GM12878 (cell line): ENCODE data around the gene RER1. TPM values are rescaled to one million over a fixed set of nuclear protein-coding genes. Genes with fewer than 3 reads are reported as not detected.

Source experiments
- ATAC-seq: fragments of 200-7000 bp; cut with Tn5 transposase; 3 replicates; pipeline ENCODE4 v1.9.1; 2020; ENCODE audit warnings: mild to moderate bottlenecking, moderate library complexity
- BruUV-seq: library from RNA; stranded (reverse); fragments of 400-500 nt; replicated peaks from 2 replicates; lab custom pipeline; 2021; lab: Mats Ljungman, UMichigan
- CTCF ChIA-PET: fragments of 300-600 bp; sonication (Branson Sonifier 250); formaldehyde crosslinking; extraction: SDS; loops from one replicate; lab custom pipeline; 2021; ENCODE audit warnings: inconsistent platforms; lab: Yijun Ruan, JAX
- POLR2A ChIA-PET: fragments of 350-600 bp; formaldehyde crosslinking; extraction: SDS; loops from one replicate; lab custom pipeline; 2021; ENCODE audit warnings: inconsistent platforms; lab: Charles Lee
- RAD21 ChIA-PET: fragments of 300-600 bp; sonication (Branson Sonifier 250); formaldehyde crosslinking; loops from one replicate; lab custom pipeline; 2023; ENCODE audit warnings: antibody characterized with exemption; ENCODE audit not compliant: unreplicated experiment; lab: Charles Lee
- SMC1A ChIA-PET: fragments of 300-600 bp; sonication (Branson Sonifier 250); formaldehyde crosslinking; loops from one replicate; lab custom pipeline; 2023; ENCODE audit not compliant: unreplicated experiment, uncharacterized antibody; lab: Charles Lee
- DNase-seq: peaks from one replicate; pipeline ENCODE4 v3.0.0-alpha.2; 2011; ENCODE audit warnings: low read depth, low spot score
- FAIRE-seq: peaks from 3 replicates; lab custom pipeline; 2011; peaks lifted over from hg19 to GRCh38; lab: Jason Lieb, UNC
- H2AFZ ChIP-seq: 2 replicates; pipeline ENCODE4 v1.6.0; 2011; ENCODE audit warnings: low read depth, low read length, control low read depth; ENCODE audit not compliant: control insufficient read depth
- H3K27ac ChIP-seq: 2 replicates; pipeline ENCODE4 v1.5.1; 2011; ENCODE audit warnings: control low read depth; ENCODE audit not compliant: control insufficient read depth, insufficient read depth
- H3K27me3 ChIP-seq, 2 experiments: replicated peaks in 1 of 2; 2 replicates each; pipeline versions ENCODE4 v1.6.0 to v1.6.1; 2011; ENCODE audit warnings: low read length in 1 of 2; ENCODE audit not compliant: control insufficient read depth in 2 of 2, insufficient read depth in 2 of 2
- H3K36me3 ChIP-seq, 2 experiments: 2 replicates each; pipeline ENCODE4 v1.5.1; 2011; ENCODE audit warnings: low read length in 1 of 2; ENCODE audit not compliant: control insufficient read depth in 2 of 2, insufficient read depth in 2 of 2
- H3K4me1 ChIP-seq: 2 replicates; pipeline ENCODE4 v1.6.1; 2011; ENCODE audit warnings: mild to moderate bottlenecking, low read length, moderate library complexity, mixed read lengths; ENCODE audit not compliant: control insufficient read depth, insufficient read depth
- H3K4me2 ChIP-seq: 2 replicates; pipeline ENCODE4 v1.6.0; 2011; ENCODE audit warnings: control low read depth; ENCODE audit not compliant: control insufficient read depth, insufficient read depth
- H3K4me3 ChIP-seq: fragments of 200-600 bp; sonication (generic); 2 replicates; pipeline ENCODE4 v1.5.1; 2016
- H3K79me2 ChIP-seq: 2 replicates; pipeline ENCODE4 v1.6.0; 2011; ENCODE audit warnings: low read length; ENCODE audit not compliant: control insufficient read depth, insufficient read depth
- H3K9ac ChIP-seq: 2 replicates; pipeline ENCODE4 v1.8.0; 2011; ENCODE audit warnings: low read length, control low read depth, mixed read lengths; ENCODE audit not compliant: control insufficient read depth, insufficient read depth
- H3K9me3 ChIP-seq: replicated peaks from 3 replicates; pipeline ENCODE4 v1.5.1; 2011; ENCODE audit warnings: mild to moderate bottlenecking, low read length; ENCODE audit not compliant: control insufficient read depth, insufficient read depth
- H4K20me1 ChIP-seq: 2 replicates; pipeline ENCODE4 v1.6.0; 2011; ENCODE audit not compliant: control insufficient read depth, insufficient read depth
- BHLHE40 ChIP-seq, 2 experiments: fragments of 450-650 bp in 1 of 2; IDR thresholded peaks; 2 replicates each; pipeline ENCODE4 v1.6.1; 2011 to 2017; ENCODE audit warnings: low read depth in 2 of 2, borderline replicate concordance in 1 of 2, improper control_type of control experiment in 1 of 2, low read length in 1 of 2, mild to moderate bottlenecking in 1 of 2
- CHD2 ChIP-seq: IDR thresholded peaks from 2 replicates; pipeline ENCODE4 v1.6.1; 2011; ENCODE audit warnings: low read depth, low read length, improper control_type of control experiment, borderline replicate concordance
- CTCF ChIP-seq, 3 experiments: IDR thresholded peaks in 2 of 3; conservative IDR thresholded peaks in 1 of 3; 2 replicates each; pipeline ENCODE4 v1.5.1; 2011; ENCODE audit warnings: low read depth in 3 of 3, low read length in 3 of 3, mild to moderate bottlenecking in 3 of 3, control low read depth in 2 of 3, moderate library complexity in 2 of 3, inconsistent platforms in 1 of 3, mixed read lengths in 1 of 3; ENCODE audit not compliant: control insufficient read depth in 2 of 3, insufficient read depth in 1 of 3; ENCODE audit errors: extremely low read depth in 1 of 3
- GABPA ChIP-seq: IDR thresholded peaks from 2 replicates; pipeline ENCODE4 v1.6.1; 2014; ENCODE audit warnings: antibody characterized with exemption, low read depth, mild to moderate bottlenecking, inconsistent platforms
- HDGF ChIP-seq: fragments of 450-650 bp; IDR thresholded peaks from 2 replicates; pipeline ENCODE4 v1.6.1; 2016; ENCODE audit warnings: antibody characterized with exemption
- IKZF1 ChIP-seq: fragments of 450-650 bp; conservative IDR thresholded peaks from 2 replicates; pipeline ENCODE4 v1.6.1; 2017; ENCODE audit warnings: antibody characterized with exemption, mild to moderate bottlenecking
- KAT2A ChIP-seq: conservative IDR thresholded peaks from 2 replicates; pipeline ENCODE4 v1.6.1; 2011; ENCODE audit warnings: low read depth, low read length; ENCODE audit not compliant: control insufficient read depth
- LARP7 ChIP-seq: fragments of 450-650 bp; IDR thresholded peaks from 2 replicates; pipeline ENCODE4 v1.6.1; 2017; ENCODE audit warnings: mild to moderate bottlenecking
- MEF2B ChIP-seq: fragments of 450-650 bp; IDR thresholded peaks from 2 replicates; pipeline ENCODE4 v1.6.1; 2018; ENCODE audit warnings: mild to moderate bottlenecking, moderate library complexity; ENCODE audit not compliant: partially characterized antibody, poor library complexity, severe bottlenecking
- MYC ChIP-seq: IDR thresholded peaks from 2 replicates; pipeline ENCODE4 v1.6.1; 2011; ENCODE audit warnings: mild to moderate bottlenecking, low read length, moderate library complexity, inconsistent platforms; ENCODE audit not compliant: insufficient read depth, insufficient replicate concordance, insufficient read length, severe bottlenecking
- RB1 ChIP-seq: fragments of 450-650 bp; formaldehyde crosslinking; IDR thresholded peaks from 2 replicates; pipeline ENCODE4 v1.6.1; 2017; ENCODE audit warnings: mild to moderate bottlenecking, borderline replicate concordance
- SIX5 ChIP-seq: IDR thresholded peaks from 2 replicates; pipeline ENCODE4 v1.6.1; 2011; ENCODE audit warnings: mild to moderate bottlenecking, low read depth, low read length, moderate library complexity; ENCODE audit not compliant: severe bottlenecking
- SMC3 ChIP-seq: IDR thresholded peaks from 2 replicates; pipeline ENCODE4 v1.6.1; 2011; ENCODE audit warnings: low read length, improper control_type of control experiment, borderline replicate concordance
- SPI1 ChIP-seq: IDR thresholded peaks from 2 replicates; pipeline ENCODE4 v1.6.1; 2011; ENCODE audit warnings: low read depth, mild to moderate bottlenecking, low read length, moderate library complexity, borderline replicate concordance; ENCODE audit not compliant: insufficient read depth
- WGBS: methylation state at CpG from one replicate; pipeline ENCODE4 v1.1.6; 2016; ENCODE audit warnings: low lambda C conversion rate; ENCODE audit not compliant: insufficient replicate concordance, insufficient coverage; ENCODE audit errors: missing lambda C conversion rate; 5-methylcytosine and 5-hydroxymethylcytosine counted together
- in situ Hi-C: fragments of 300-500 bp; cut with MboI; formaldehyde crosslinking; loops from 9 replicates; pipeline ENCODE4 v1.14.3; 2018; ENCODE audit warnings: mixed read lengths
- intact Hi-C: fragments of 100-400 bp; cut with micrococcal nuclease; formaldehyde crosslinking; loops from one replicate; pipeline ENCODE4 v1.14.2; 2022; ENCODE audit not compliant: unreplicated experiment
- polyA plus RNA-seq, 11 experiments: library from polyadenylated mRNA; depleted of rRNA in 4 of 11; unstranded in 6 of 11; stranded (reverse) in 5 of 11; fragments of >200 nt; fragmentation: Nextera tagmentation in 4 of 11; fragmentation: Illumina TruSeq in 1 of 11; extraction: Ambion mirVana in 4 of 11; extraction: Trizol in 1 of 11; gene quantifications; 1 replicate in 1 of 11; 2 replicates in 10 of 11; pipeline versions ENCODE4 v1.2.1 to v1.2.3, GENCODE V29; 2011 to 2016; ENCODE audit warnings: inconsistent platforms in 2 of 11, missing spikeins in 2 of 11, low read depth in 1 of 11
- total RNA-seq, 4 experiments: library from RNA; depleted of rRNA in 3 of 4; stranded (reverse); fragments of >200 nt in 3 of 4; fragmentation: Illumina TruSeq in 1 of 4; extraction: Trizol in 1 of 4; gene quantifications; 2 replicates each; pipeline versions ENCODE4 v1.2.1 to v1.2.3, GENCODE V29; 2013 to 2021
- TF ChIP-seq, protein P1 (sequence below): IDR thresholded peaks from 2 replicates; pipeline ENCODE4 v1.6.1; 2012; ENCODE audit warnings: low read depth, low read length, improper control_type of control experiment
- TF ChIP-seq, protein P2 (sequence below): fragments of 450-650 bp; conservative IDR thresholded peaks from 2 replicates; pipeline ENCODE4 v1.6.1; 2017; ENCODE audit warnings: mild to moderate bottlenecking, moderate library complexity

Gene RER1
- total and polyA plus RNA-seq, 10 of the 15 experiments (the other 5 are each of a cell fraction or from before 2014, with no cell fraction given) = 29.2 to 274 (median 136) TPM

DNA sequence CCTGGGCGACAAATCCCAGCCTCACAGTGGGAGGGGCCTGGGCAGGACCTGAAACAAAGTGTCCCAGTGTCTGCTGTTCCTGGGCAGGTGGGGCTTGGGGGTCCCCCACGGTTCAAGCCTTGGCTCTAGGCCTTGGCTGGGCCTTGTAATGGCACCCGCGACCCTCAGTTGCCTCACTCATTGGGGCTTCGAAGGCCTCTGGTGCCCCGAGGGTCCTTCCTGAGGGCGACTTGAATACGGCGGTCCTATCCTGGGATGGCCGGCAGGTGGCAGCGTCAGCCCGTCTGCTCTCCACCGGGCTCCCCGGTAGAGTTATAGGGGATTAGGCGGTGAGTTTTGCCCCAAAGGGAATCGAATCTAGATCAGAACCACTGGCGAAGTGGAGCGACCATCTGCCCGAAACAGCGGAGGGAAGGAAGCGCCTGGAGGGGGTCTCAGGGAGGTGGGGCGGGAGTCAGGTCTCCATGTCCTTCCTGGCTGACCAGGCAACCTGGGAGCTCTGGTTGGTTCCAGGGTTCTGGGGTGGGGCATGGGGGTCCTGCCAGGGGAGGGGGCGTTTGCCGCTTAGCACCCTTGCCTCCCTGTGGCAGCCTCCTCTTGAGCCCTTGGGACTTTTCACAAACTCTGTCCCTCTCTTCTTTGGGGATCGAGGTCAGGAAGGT lies 22.8 kb downstream of the RER1 start:
- Histone ChIP-seq H3K4me1 (peaks cover 27% of the 10 kb centered on the region), H3K9ac (peak overlapping the region; percentile 71; the same call in 1 of the 2 replicates)
- TF ChIP-seq HDGF = peak; percentile 56; the same call in 1 of the 2 replicates
- peak; percentile 91 for TF ChIP-seq SMC3
- TF ChIP-seq LARP7 = 0 out of 2 replicates have a peak, but pooled peaks have one; percentile 27
- TF ChIP-seq, protein P1, sequence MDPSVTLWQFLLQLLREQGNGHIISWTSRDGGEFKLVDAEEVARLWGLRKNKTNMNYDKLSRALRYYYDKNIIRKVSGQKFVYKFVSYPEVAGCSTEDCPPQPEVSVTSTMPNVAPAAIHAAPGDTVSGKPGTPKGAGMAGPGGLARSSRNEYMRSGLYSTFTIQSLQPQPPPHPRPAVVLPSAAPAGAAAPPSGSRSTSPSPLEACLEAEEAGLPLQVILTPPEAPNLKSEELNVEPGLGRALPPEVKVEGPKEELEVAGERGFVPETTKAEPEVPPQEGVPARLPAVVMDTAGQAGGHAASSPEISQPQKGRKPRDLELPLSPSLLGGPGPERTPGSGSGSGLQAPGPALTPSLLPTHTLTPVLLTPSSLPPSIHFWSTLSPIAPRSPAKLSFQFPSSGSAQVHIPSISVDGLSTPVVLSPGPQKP = no peak
- TF ChIP-seq RB1 = 0 out of 2 replicates have a peak, but pooled peaks have one; percentile 62
- peak; percentile 86 to 92 (median 90) for TF ChIP-seq CTCF (IDR thresholded peaks at IDR 0.05 in 2 of 3, conservative IDR thresholded peaks at IDR 0.05 in 1 of 3; ENCODE audit: control insufficient read depth in 2 of 3, extremely low read depth in 1 of 3, insufficient read depth in 1 of 3, low read depth in 3 of 3, low read length in 3 of 3)
- no peak for TF ChIP-seq GABPA
- TF ChIP-seq CHD2 = 0 out of 2 replicates have a peak, but pooled peaks have one; percentile 40
- TF ChIP-seq, protein P2, sequence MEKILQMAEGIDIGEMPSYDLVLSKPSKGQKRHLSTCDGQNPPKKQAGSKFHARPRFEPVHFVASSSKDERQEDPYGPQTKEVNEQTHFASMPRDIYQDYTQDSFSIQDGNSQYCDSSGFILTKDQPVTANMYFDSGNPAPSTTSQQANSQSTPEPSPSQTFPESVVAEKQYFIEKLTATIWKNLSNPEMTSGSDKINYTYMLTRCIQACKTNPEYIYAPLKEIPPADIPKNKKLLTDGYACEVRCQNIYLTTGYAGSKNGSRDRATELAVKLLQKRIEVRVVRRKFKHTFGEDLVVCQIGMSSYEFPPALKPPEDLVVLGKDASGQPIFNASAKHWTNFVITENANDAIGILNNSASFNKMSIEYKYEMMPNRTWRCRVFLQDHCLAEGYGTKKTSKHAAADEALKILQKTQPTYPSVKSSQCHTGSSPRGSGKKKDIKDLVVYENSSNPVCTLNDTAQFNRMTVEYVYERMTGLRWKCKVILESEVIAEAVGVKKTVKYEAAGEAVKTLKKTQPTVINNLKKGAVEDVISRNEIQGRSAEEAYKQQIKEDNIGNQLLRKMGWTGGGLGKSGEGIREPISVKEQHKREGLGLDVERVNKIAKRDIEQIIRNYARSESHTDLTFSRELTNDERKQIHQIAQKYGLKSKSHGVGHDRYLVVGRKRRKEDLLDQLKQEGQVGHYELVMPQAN = no peak
- TF ChIP-seq MYC = no peak
- TF ChIP-seq IKZF1 = peak; percentile 42
- peak; percentile 16 for TF ChIP-seq MEF2B
- TF ChIP-seq SPI1 = no peak
- peak; percentile 4 to 36; a peak in 1 of 4 replicates for TF ChIP-seq BHLHE40 (IDR thresholded peaks at IDR 0.05; ENCODE audit: borderline replicate concordance in 1 of 2, low read depth in 2 of 2, low read length in 1 of 2)
- TF ChIP-seq KAT2A = no peak
- TF ChIP-seq SIX5 = no peak

More for the DNA sequence above, 22.8 kb downstream of the RER1 start:
- H3K4me2 ChIP-seq = peak overlapping the region; percentile 94
- ChIA-PET POLR2A (interaction anchor here (0.6 to 2.7 kb wide), 3 partner anchors 105 to 171 kb away, joined by 3 to 18 read pairs (median 4); no protein-coding TSS in a partner anchor), CTCF (interaction anchor here (0.6 to 3.4 kb wide), 17 partner anchors 9 to 1009 kb away, joined by 3 to 37 read pairs (median 3); partner anchors contain the start of genes FAAP20, PANK4 and TNFRSF14), RAD21 (interaction anchor here (0.7 to 3.2 kb wide), 8 partner anchors 66 to 373 kb away, joined by 3 to 46 read pairs (median 4); partner anchors contain the start of gene PANK4), SMC1A (interaction anchor here (1.4 to 2.6 kb wide), 3 partner anchors 109 to 172 kb away, joined by 6 to 21 read pairs (median 11); partner anchors contain the start of gene PRXL2B)
- H3K9me3 ChIP-seq = no peaks in the 10 kb centered on the region
- peak overlapping the region; percentile 83; the same call in 1 of the 2 replicates for H3K4me3 ChIP-seq
- H3K36me3 ChIP-seq = no peaks in the 10 kb centered on the region
- H3K27me3 ChIP-seq = no peaks in the 10 kb centered on the region
- peak overlapping the region; percentile 61 for H3K27ac ChIP-seq
- in situ Hi-C loops (loop anchor here (5.0 to 10.0 kb wide), 3 partner anchors 133 to 1013 kb away; no protein-coding TSS in a partner anchor), intact Hi-C loops (loop anchor here (1.0 to 2.0 kb wide), 2 partner anchors 110 to 134 kb away; no protein-coding TSS in a partner anchor)
- peak; percentile 24 for DNase-seq
- no peak for FAIRE-seq
- ATAC-seq = peak; percentile 60
- no peaks in the 10 kb centered on the region for H4K20me1 ChIP-seq
- H2AFZ ChIP-seq = peak overlapping the region; percentile 82
- peaks cover 20% of the 10 kb centered on the region for H3K79me2 ChIP-seq
- WGBS = 1% methylated on average over 23 of the region's 25 CpGs
- BruUV-seq = no TSS peak
